Parathyroid adenoma (tissue), 2 donors: ENCODE data around the gene RGS10.

Experiments used
- H2AFZ ChIP-seq: fragments of 300-600 bp; sonication (generic); one replicate; pipeline ENCODE4 v1.7.0; 2017; ENCODE audit warnings: antibody characterized with exemption, mild to moderate bottlenecking
- H3K27ac ChIP-seq: fragments of 300-600 bp; sonication (generic); one replicate; pipeline ENCODE4 v1.7.0; 2017
- H3K27me3 ChIP-seq: fragments of 300-600 bp; sonication (generic); one replicate; pipeline ENCODE4 v1.7.0; 2017; ENCODE audit warnings: low read length; ENCODE audit not compliant: control insufficient read depth, insufficient read depth
- H3K36me3 ChIP-seq: fragments of 300-600 bp; sonication (generic); one replicate; pipeline ENCODE4 v1.7.0; 2017; ENCODE audit warnings: low read length; ENCODE audit not compliant: control insufficient read depth, insufficient read depth
- H3K4me1 ChIP-seq: fragments of 300-600 bp; sonication (generic); one replicate; pipeline ENCODE4 v1.7.0; 2017; ENCODE audit warnings: control low read depth
- H3K4me2 ChIP-seq: fragments of 300-600 bp; sonication (generic); one replicate; pipeline ENCODE4 v1.7.0; 2017; ENCODE audit warnings: low read length
- H3K4me3 ChIP-seq: fragments of 300-600 bp; sonication (generic); one replicate; pipeline ENCODE4 v1.7.0; 2017; ENCODE audit warnings: low read depth, low read length
- H3K79me2 ChIP-seq: fragments of 300-600 bp; sonication (generic); one replicate; pipeline ENCODE4 v1.7.0; 2017; ENCODE audit warnings: control low read depth
- H3K9ac ChIP-seq: fragments of 300-600 bp; sonication (generic); one replicate; pipeline ENCODE4 v1.7.0; 2017; ENCODE audit warnings: mild to moderate bottlenecking
- H3K9me3 ChIP-seq: fragments of 300-600 bp; sonication (generic); one replicate; pipeline ENCODE4 v1.7.0; 2017; ENCODE audit warnings: low read length; ENCODE audit not compliant: control insufficient read depth
- TF ChIP-seq, protein P1 (sequence below): fragments of 300-600 bp; sonication (generic); IDR thresholded peaks from one replicate; pipeline ENCODE4 v1.7.0; 2017; ENCODE audit warnings: antibody characterized with exemption, mild to moderate bottlenecking
- donor health status: primary hyperparathyroidism.

Gene RGS10

GRCh38 chr10:119488675-119489074, 53.8 kb downstream of the RGS10 start:
- TF ChIP-seq, protein P1, sequence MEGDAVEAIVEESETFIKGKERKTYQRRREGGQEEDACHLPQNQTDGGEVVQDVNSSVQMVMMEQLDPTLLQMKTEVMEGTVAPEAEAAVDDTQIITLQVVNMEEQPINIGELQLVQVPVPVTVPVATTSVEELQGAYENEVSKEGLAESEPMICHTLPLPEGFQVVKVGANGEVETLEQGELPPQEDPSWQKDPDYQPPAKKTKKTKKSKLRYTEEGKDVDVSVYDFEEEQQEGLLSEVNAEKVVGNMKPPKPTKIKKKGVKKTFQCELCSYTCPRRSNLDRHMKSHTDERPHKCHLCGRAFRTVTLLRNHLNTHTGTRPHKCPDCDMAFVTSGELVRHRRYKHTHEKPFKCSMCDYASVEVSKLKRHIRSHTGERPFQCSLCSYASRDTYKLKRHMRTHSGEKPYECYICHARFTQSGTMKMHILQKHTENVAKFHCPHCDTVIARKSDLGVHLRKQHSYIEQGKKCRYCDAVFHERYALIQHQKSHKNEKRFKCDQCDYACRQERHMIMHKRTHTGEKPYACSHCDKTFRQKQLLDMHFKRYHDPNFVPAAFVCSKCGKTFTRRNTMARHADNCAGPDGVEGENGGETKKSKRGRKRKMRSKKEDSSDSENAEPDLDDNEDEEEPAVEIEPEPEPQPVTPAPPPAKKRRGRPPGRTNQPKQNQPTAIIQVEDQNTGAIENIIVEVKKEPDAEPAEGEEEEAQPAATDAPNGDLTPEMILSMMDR, result no peak
- no peaks in the 10 kb centered on the region for H3K4me1 ChIP-seq
- no peak overlapping the region for H3K4me3 ChIP-seq
- no peaks in the 10 kb centered on the region for H3K27me3 ChIP-seq
- H3K27ac ChIP-seq, result no peak overlapping the region
- no peak overlapping the region for H3K9ac ChIP-seq
- no peaks in the 10 kb centered on the region for H3K79me2 ChIP-seq
- no peak overlapping the region for H2AFZ ChIP-seq
- H3K36me3 ChIP-seq, result no peaks in the 10 kb centered on the region
- no peak overlapping the region for H3K4me2 ChIP-seq
- H3K9me3 ChIP-seq, result no peaks in the 10 kb centered on the region

DNA sequence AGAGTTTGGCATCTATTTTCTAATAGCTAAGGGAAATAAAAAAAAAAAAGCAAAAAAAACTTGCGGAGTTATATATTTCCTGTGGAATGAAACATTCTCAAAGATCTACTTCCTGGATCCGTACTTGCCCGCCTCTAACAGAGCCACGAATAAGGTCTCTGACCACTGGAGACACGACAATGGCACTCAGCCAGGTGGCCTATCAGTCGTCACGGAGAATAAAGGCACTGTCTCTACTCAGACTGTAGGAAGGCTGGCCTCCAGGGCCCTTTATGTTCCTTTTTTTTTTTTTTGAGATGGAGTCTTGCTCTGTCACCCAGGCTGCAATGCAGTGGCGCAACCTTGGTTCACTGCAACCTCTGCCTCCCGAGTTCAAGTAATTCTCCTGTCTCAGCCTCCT, 58.7 kb downstream of the RGS10 start:
- H3K4me2 ChIP-seq, result no peak overlapping the region
- no peaks in the 10 kb centered on the region for H3K27me3 ChIP-seq
- H3K27ac ChIP-seq, result no peak overlapping the region
- no peaks in the 10 kb centered on the region for H3K9me3 ChIP-seq
- H3K4me3 ChIP-seq, result no peak overlapping the region
- no peaks in the 10 kb centered on the region for H3K36me3 ChIP-seq
- no peak overlapping the region for H3K9ac ChIP-seq
- TF ChIP-seq, protein P1, result no peak
- no peaks in the 10 kb centered on the region for H3K79me2 ChIP-seq
- H2AFZ ChIP-seq, result no peak overlapping the region
- no peaks in the 10 kb centered on the region for H3K4me1 ChIP-seq

GRCh38 chr10:119483001-119483400, 59.5 kb downstream of the RGS10 start:
- Histone ChIP-seq H2AFZ (no peak overlapping the region), H3K27ac (no peak overlapping the region), H3K36me3 (no peaks in the 10 kb centered on the region)

DNA sequence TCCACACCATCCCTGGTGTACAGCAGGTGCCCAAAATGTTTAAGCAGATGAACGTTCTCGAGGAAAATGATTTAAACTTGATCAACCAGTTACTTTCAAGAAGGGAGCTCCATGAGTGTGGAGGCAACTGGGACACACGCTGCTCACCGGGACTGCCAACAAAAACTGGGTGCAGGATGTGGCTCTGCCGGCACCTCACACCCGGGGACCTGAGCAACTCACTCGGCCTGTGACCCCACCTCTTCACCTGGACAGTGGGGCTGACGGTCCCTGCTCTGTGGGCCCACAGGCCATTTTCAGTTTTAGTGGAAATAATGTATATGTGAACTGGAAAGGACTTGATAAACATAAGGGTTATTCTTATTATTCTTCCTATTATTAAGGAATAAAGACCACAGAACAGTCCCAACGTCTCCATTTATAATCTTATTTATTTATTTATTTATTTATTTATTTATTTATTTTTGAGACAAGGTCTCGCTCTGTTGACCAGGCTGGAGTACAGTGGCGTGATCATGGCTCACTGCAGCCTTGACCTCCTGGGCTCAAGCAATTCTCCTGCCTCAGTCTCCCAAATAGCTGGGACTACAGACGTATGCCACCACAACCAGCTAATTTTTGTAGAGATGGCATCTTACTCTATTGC, 60.6 kb downstream of the RGS10 start:
- Histone ChIP-seq H3K4me3 (no peak overlapping the region), H3K9me3 (no peaks in the 10 kb centered on the region), H3K36me3 (no peaks in the 10 kb centered on the region), H3K27ac (no peak overlapping the region), H3K27me3 (no peaks in the 10 kb centered on the region), H3K4me2 (no peak overlapping the region), H3K79me2 (no peaks in the 10 kb centered on the region), H2AFZ (no peak overlapping the region), H3K4me1 (no peaks in the 10 kb centered on the region), H3K9ac (no peak overlapping the region)
- TF ChIP-seq, protein P1, result no peak

More at GRCh38 chr10:119483001-119483400, 59.5 kb downstream of the RGS10 start:
- Histone ChIP-seq H3K27me3 (no peaks in the 10 kb centered on the region), H3K4me1 (no peaks in the 10 kb centered on the region), H3K79me2 (no peaks in the 10 kb centered on the region), H3K9me3 (no peaks in the 10 kb centered on the region), H3K4me3 (no peak overlapping the region), H3K4me2 (no peak overlapping the region), H3K9ac (no peak overlapping the region)
- TF ChIP-seq, protein P1, result no peak

- TF ChIP-seq, protein P1, result no peak
- H3K36me3 ChIP-seq, result no peaks in the 10 kb centered on the region
- no peak overlapping the region for H3K4me3 ChIP-seq
- no peak overlapping the region for H3K27ac ChIP-seq
- no peaks in the 10 kb centered on the region for H3K79me2 ChIP-seq
- no peaks in the 10 kb centered on the region for H3K27me3 ChIP-seq
- no peak overlapping the region for H2AFZ ChIP-seq
- no peaks in the 10 kb centered on the region for H3K9me3 ChIP-seq
- H3K4me2 ChIP-seq, result no peak overlapping the region
- H3K9ac ChIP-seq, result no peak overlapping the region
- H3K4me1 ChIP-seq, result no peaks in the 10 kb centered on the region
Measured at GRCh38 chr10:119480667-119481066, 61.9 kb downstream of the RGS10 start.
